Transverse colon (tissue), 3 donors: ENCODE data around the gene TMEM119.

Experiments used
- POLR2A ChIP-seq: fragments of 450-650 bp; IDR thresholded peaks from one replicate; pipeline ENCODE4 v1.6.1; 2016; ENCODE audit warnings: antibody characterized with exemption, mild to moderate bottlenecking, moderate library complexity
- TF ChIP-seq, protein P1 (sequence below), 5 experiments: fragments of 200-600 bp in 3 of 5; fragments of 450-650 bp in 2 of 5; sonication (generic) in 3 of 5; IDR thresholded peaks; 1 replicate in 2 of 5; 2 replicates in 3 of 5; pipeline ENCODE4 v1.5.1; 2016 to 2017; ENCODE audit warnings: antibody characterized with exemption in 5 of 5, inconsistent platforms in 3 of 5, mild to moderate bottlenecking in 2 of 5, moderate library complexity in 1 of 5

DNA sequence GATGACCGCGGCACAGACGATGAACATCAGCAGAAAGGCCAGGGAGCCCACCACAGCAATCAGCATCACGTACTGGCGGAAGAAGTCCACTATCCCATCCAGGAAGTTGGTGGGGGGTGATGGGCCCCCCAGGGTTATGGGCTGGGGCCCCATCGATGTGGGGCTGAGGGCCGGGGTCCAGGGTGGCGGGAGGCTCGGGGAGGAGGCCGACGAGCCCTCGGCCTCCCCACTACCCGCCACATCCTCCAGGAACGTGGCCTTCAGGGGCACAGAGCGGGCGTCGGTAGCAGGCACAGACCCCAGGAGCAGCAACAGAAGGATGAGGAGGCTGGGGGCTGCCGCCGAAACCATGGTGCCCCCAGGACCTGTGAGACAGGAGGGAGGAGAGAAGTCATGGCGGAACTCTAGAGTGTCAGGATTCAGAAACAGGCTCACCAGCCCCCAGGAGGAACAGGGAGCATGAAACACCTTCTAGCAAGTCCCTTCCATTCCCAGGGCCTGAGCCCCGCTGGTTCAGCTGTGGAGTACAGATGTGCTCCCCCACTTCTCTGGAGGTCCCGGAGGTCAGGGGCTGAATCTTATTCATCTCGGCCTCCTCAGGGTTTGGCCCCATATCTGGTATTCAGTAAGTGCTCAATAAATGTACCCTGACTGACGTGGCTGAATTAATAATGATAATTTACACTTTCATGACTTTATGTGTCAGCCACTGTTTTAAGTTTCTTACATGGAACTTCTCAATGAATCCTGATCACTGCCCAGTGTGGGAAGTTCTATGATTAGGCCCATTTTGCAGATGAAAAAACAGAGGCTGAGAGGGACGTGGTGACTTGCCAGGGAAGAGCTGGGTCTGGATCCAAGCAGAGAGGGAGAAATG lies 5.6 kb downstream of the TMEM119 start:
- TF ChIP-seq, protein P1, sequence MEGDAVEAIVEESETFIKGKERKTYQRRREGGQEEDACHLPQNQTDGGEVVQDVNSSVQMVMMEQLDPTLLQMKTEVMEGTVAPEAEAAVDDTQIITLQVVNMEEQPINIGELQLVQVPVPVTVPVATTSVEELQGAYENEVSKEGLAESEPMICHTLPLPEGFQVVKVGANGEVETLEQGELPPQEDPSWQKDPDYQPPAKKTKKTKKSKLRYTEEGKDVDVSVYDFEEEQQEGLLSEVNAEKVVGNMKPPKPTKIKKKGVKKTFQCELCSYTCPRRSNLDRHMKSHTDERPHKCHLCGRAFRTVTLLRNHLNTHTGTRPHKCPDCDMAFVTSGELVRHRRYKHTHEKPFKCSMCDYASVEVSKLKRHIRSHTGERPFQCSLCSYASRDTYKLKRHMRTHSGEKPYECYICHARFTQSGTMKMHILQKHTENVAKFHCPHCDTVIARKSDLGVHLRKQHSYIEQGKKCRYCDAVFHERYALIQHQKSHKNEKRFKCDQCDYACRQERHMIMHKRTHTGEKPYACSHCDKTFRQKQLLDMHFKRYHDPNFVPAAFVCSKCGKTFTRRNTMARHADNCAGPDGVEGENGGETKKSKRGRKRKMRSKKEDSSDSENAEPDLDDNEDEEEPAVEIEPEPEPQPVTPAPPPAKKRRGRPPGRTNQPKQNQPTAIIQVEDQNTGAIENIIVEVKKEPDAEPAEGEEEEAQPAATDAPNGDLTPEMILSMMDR (IDR thresholded peaks at IDR 0.05): no peak
- TF ChIP-seq POLR2A: no peak
